Nephron progenitor cell (in vitro differentiated cells): ENCODE results near the gene ABCA3.

ENCODE experiments used
- DNase-seq: peaks from one replicate; pipeline ENCODE4 v3.0.0; 2021
- H3K27ac Mint-ChIP-seq: 2 replicates; pipeline ENCODE4 v1.8.0; 2021; ENCODE audit warnings: mild to moderate bottlenecking, moderate library complexity, mixed read lengths
- H3K27me3 Mint-ChIP-seq: 2 replicates; pipeline ENCODE4 v1.8.0; 2021; ENCODE audit warnings: mild to moderate bottlenecking, low read depth, mixed read lengths; ENCODE audit not compliant: poor library complexity
- H3K36me3 Mint-ChIP-seq: 2 replicates; pipeline ENCODE4 v1.8.0; 2021; ENCODE audit warnings: low read depth, mixed read lengths
- H3K4me1 Mint-ChIP-seq: 2 replicates; pipeline ENCODE4 v1.8.0; 2021; ENCODE audit warnings: mixed read lengths
- H3K4me3 Mint-ChIP-seq: 2 replicates; pipeline ENCODE4 v1.8.0; 2021; ENCODE audit warnings: mild to moderate bottlenecking, moderate library complexity, mixed read lengths
- H3K9me3 Mint-ChIP-seq: 2 replicates; pipeline ENCODE4 v1.8.0; 2021; ENCODE audit warnings: mild to moderate bottlenecking, moderate library complexity, mixed read lengths
- CTCF ChIP-seq: fragments of 200-600 bp; sonication (generic); IDR thresholded peaks from 2 replicates; pipeline ENCODE4 v1.5.0; 2021; ENCODE audit warnings: antibody characterized with exemption

The ABCA3 gene

GRCh38 chr16:2233046-2233775 lies 107.3 kb downstream of the ABCA3 start:
- H3K36me3 Mint-ChIP-seq, result no peaks in the 10 kb centered on the region
- no peak overlapping the region for H3K27ac Mint-ChIP-seq
- H3K4me1 Mint-ChIP-seq, result no peaks in the 10 kb centered on the region
- no peak for DNase-seq
- TF ChIP-seq CTCF, result no peak
- H3K27me3 Mint-ChIP-seq, result peaks cover 22% of the 10 kb centered on the region
- no peak overlapping the region for H3K4me3 Mint-ChIP-seq
- H3K9me3 Mint-ChIP-seq, result no peaks in the 10 kb centered on the region

GRCh38 chr16:2232094-2232990 lies 108.2 kb downstream of the ABCA3 start:
- H3K27me3 Mint-ChIP-seq, result peaks cover 15% of the 10 kb centered on the region
- no peaks in the 10 kb centered on the region for H3K36me3 Mint-ChIP-seq
- H3K4me1 Mint-ChIP-seq, result no peaks in the 10 kb centered on the region
- H3K4me3 Mint-ChIP-seq, result no peak overlapping the region
- DNase-seq, result no peak
- H3K9me3 Mint-ChIP-seq, result no peaks in the 10 kb centered on the region
- no peak for TF ChIP-seq CTCF
- no peak overlapping the region for H3K27ac Mint-ChIP-seq

- H3K9me3 Mint-ChIP-seq, result no peaks in the 10 kb centered on the region
- H3K36me3 Mint-ChIP-seq, result peaks cover 5% of the 10 kb centered on the region
- TF ChIP-seq CTCF, result no peak
- no peak overlapping the region for H3K4me3 Mint-ChIP-seq
- DNase-seq, result no peak
- peak overlapping the region; percentile 19 for H3K27ac Mint-ChIP-seq
- peaks cover 8% of the 10 kb centered on the region for H3K4me1 Mint-ChIP-seq
- peaks cover 10% of the 10 kb centered on the region for H3K27me3 Mint-ChIP-seq
Measured at GRCh38 chr16:2231016-2231931, 109.3 kb downstream of the ABCA3 start.

- H3K4me3 Mint-ChIP-seq, result no peak overlapping the region
- no peaks in the 10 kb centered on the region for H3K9me3 Mint-ChIP-seq
- H3K36me3 Mint-ChIP-seq, result peaks cover 5% of the 10 kb centered on the region
- no peak for TF ChIP-seq CTCF
- DNase-seq, result no peak
- no peak overlapping the region for H3K27ac Mint-ChIP-seq
- H3K4me1 Mint-ChIP-seq, result peaks cover 13% of the 10 kb centered on the region
- H3K27me3 Mint-ChIP-seq, result peaks cover 4% of the 10 kb centered on the region
Measured at GRCh38 chr16:2230376-2230775, 110.2 kb downstream of the ABCA3 start.

GRCh38 chr16:2229632-2230250 lies 110.8 kb downstream of the ABCA3 start:
- H3K36me3 Mint-ChIP-seq, result peaks cover 5% of the 10 kb centered on the region
- DNase-seq, result no peak
- H3K4me1 Mint-ChIP-seq, result peaks cover 16% of the 10 kb centered on the region
- no peak overlapping the region for H3K27ac Mint-ChIP-seq
- H3K27me3 Mint-ChIP-seq, result peaks cover 2% of the 10 kb centered on the region
- no peak for TF ChIP-seq CTCF
- H3K4me3 Mint-ChIP-seq, result no peak overlapping the region
- no peaks in the 10 kb centered on the region for H3K9me3 Mint-ChIP-seq
